Progenitor cell of endocrine pancreas (in vitro differentiated cells): Measurements from ENCODE around the gene C9orf43. TPM values are rescaled to one million over a fixed set of nuclear protein-coding genes. Genes with fewer than 3 reads are reported as not detected.

Experiments used
- DNase-seq: peaks from one replicate; pipeline ENCODE4 v3.0.0; 2021; ENCODE audit warnings: low spot score; ENCODE audit not compliant: unreplicated experiment
- H3K27ac Mint-ChIP-seq: 2 replicates; pipeline ENCODE4 v1.8.0; 2021; ENCODE audit warnings: mild to moderate bottlenecking, moderate library complexity, mixed read lengths
- H3K27me3 Mint-ChIP-seq: 2 replicates; pipeline ENCODE4 v1.8.0; 2021; ENCODE audit warnings: mixed read lengths
- H3K36me3 Mint-ChIP-seq: 2 replicates; pipeline ENCODE4 v1.8.0; 2022; ENCODE audit warnings: mixed read lengths; ENCODE audit not compliant: insufficient read depth
- H3K4me1 Mint-ChIP-seq: 2 replicates; pipeline ENCODE4 v1.8.0; 2021; ENCODE audit warnings: low read depth, mixed read lengths
- H3K4me3 Mint-ChIP-seq: 2 replicates; pipeline ENCODE4 v1.8.0; 2021; ENCODE audit warnings: low read depth, mild to moderate bottlenecking, moderate library complexity, mixed read lengths
- H3K9me3 Mint-ChIP-seq: 2 replicates; pipeline ENCODE4 v1.8.0; 2021; ENCODE audit warnings: low read depth, mixed read lengths
- total RNA-seq: library from RNA; stranded (reverse); gene quantifications from 2 replicates; pipeline ENCODE4 v1.2.1, GENCODE V29; 2021
- TF ChIP-seq, protein P1 (sequence below): fragments of 200-600 bp; sonication (generic); IDR thresholded peaks from one replicate; pipeline ENCODE4 v1.5.0; 2021; ENCODE audit warnings: antibody characterized with exemption, mild to moderate bottlenecking; ENCODE audit not compliant: unreplicated experiment

The C9orf43 gene
- total RNA-seq, 1 donor from 2014 or later = 1.6 TPM

DNA sequence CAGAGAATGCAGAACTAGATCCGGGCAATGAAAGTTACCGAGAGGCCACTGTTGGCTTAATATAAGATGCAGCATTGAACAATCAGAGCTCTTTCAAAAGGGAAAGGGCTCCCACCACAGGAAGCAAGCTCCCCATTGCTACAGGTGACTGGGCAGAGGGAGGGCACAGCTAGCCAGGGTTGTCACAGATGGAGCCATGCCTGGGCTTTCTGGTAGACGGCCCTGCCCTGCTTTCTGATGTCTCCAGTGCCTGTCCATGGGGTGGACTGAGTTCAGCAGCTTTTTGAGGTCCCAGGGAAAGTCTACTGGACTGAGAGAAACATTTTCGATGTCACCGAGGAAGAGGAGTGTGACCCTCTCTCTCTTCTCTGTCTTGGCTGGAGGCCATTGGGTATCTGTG is 67.1 kb downstream of the C9orf43 start:
- Mint-ChIP-seq H3K9me3 (no peaks in the 10 kb centered on the region), H3K4me1 (no peaks in the 10 kb centered on the region), H3K4me3 (no peak overlapping the region), H3K27me3 (no peaks in the 10 kb centered on the region), H3K36me3 (peaks cover 2% of the 10 kb centered on the region), H3K27ac (no peak overlapping the region)
- TF ChIP-seq, protein P1, sequence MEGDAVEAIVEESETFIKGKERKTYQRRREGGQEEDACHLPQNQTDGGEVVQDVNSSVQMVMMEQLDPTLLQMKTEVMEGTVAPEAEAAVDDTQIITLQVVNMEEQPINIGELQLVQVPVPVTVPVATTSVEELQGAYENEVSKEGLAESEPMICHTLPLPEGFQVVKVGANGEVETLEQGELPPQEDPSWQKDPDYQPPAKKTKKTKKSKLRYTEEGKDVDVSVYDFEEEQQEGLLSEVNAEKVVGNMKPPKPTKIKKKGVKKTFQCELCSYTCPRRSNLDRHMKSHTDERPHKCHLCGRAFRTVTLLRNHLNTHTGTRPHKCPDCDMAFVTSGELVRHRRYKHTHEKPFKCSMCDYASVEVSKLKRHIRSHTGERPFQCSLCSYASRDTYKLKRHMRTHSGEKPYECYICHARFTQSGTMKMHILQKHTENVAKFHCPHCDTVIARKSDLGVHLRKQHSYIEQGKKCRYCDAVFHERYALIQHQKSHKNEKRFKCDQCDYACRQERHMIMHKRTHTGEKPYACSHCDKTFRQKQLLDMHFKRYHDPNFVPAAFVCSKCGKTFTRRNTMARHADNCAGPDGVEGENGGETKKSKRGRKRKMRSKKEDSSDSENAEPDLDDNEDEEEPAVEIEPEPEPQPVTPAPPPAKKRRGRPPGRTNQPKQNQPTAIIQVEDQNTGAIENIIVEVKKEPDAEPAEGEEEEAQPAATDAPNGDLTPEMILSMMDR = no peak
- no peak for DNase-seq

DNA sequence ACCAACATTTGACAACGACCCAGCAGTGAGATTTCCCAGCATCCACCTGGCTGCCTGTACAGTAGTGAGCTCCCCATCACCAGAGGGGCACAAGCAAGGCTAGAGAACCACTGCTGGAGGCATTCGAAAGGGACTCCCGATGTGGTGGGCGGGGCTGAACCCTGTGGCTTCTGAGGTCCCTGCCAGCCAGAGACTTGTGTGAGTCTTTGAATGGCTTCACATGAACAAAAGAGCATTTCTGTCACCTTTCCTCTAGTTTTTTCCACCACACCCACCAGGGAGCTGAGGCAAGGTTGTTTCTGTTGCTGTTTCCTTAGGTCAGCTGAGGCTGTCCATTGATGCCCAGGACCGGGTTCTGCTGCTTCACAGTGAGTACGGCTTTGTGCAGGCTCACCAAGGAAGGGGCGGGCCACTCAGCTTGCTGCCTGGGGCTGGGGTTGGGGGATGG is 68.7 kb downstream of the C9orf43 start:
- H3K36me3 Mint-ChIP-seq = peaks cover 2% of the 10 kb centered on the region

More for the DNA sequence above, 68.7 kb downstream of the C9orf43 start:
- no peak for DNase-seq
- Mint-ChIP-seq H3K27ac (no peak overlapping the region), H3K9me3 (no peaks in the 10 kb centered on the region), H3K4me3 (no peak overlapping the region), H3K4me1 (no peaks in the 10 kb centered on the region), H3K27me3 (no peaks in the 10 kb centered on the region)
- TF ChIP-seq, protein P1 = no peak

Other genes with a start within 250 kb of the C9orf43 start
- 26.9 and 29.3 TPM in 2 replicates for gene FKBP15, start 189.5 kb upstream of the C9orf43 start, total RNA-seq
- gene SLC31A1, start 189.2 kb upstream of the C9orf43 start, total RNA-seq = 28.2 and 28.5 TPM in 2 replicates
- gene CDC26, start 135.2 kb upstream of the C9orf43 start, total RNA-seq = 33.0 and 36.6 TPM in 2 replicates
- 33.6 and 35.1 TPM in 2 replicates for gene PRPF4, start 135.1 kb upstream of the C9orf43 start, total RNA-seq
- 0.26 and 0.44 TPM in 2 replicates for gene RNF183, start 107.4 kb upstream of the C9orf43 start, total RNA-seq
- gene WDR31, start 70.5 kb upstream of the C9orf43 start, total RNA-seq = 5.1 and 5.7 TPM in 2 replicates
- 18.8 and 19.7 TPM in 2 replicates for gene BSPRY, start 61.2 kb upstream of the C9orf43 start, total RNA-seq
- gene HDHD3, start 33.8 kb upstream of the C9orf43 start, total RNA-seq = 77.4 and 83.9 TPM in 2 replicates
- 59.3 and 64.3 TPM in 2 replicates for gene ALAD, start 9.5 kb upstream of the C9orf43 start, total RNA-seq
- gene POLE3, start 72 bp upstream of the C9orf43 start, total RNA-seq = 36.6 and 40.5 TPM in 2 replicates
- 39.3 and 44.2 TPM in 2 replicates for gene RGS3, start 53.0 kb downstream of the C9orf43 start, total RNA-seq